DOHH2 (cell line): Measurements from ENCODE around the gene RENBP.

ENCODE experiments used
- EZH2phosphoT487 ChIP-seq: fragments of 200-600 bp; sonication (generic); IDR thresholded peaks from 2 replicates; pipeline ENCODE4 v1.6.1; 2017; ENCODE audit warnings: borderline replicate concordance, mild to moderate bottlenecking, antibody characterized with exemption, low read length, moderate library complexity, mixed read lengths
- TF ChIP-seq, protein P1 (sequence below): fragments of 200-600 bp; sonication (generic); IDR thresholded peaks from one replicate; pipeline ENCODE4 v1.5.1; 2014; ENCODE audit warnings: antibody characterized with exemption, mild to moderate bottlenecking, low read depth, low read length; ENCODE audit not compliant: poor library complexity, severe bottlenecking

DNA sequence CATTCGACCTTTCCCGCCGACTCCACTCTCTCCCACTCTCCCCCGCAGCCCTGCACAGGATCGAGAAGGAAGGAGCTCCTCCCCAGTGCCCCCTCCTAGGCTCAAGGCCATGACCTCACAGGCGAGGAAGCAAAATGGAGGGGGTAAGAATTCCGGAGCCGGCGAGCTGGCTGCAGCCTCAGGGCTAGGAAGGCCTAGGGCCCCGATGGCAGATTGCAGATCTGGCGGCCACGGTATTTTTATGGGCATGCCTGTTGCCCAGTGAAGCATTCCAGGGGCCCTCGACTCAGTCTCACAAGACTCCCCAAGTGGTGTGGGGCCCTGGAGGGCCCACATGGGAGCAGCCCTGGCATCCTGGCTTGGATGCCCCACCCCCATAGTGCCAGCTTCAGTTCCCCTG, 57.5 kb downstream of the RENBP start:
- TF ChIP-seq, protein P1, sequence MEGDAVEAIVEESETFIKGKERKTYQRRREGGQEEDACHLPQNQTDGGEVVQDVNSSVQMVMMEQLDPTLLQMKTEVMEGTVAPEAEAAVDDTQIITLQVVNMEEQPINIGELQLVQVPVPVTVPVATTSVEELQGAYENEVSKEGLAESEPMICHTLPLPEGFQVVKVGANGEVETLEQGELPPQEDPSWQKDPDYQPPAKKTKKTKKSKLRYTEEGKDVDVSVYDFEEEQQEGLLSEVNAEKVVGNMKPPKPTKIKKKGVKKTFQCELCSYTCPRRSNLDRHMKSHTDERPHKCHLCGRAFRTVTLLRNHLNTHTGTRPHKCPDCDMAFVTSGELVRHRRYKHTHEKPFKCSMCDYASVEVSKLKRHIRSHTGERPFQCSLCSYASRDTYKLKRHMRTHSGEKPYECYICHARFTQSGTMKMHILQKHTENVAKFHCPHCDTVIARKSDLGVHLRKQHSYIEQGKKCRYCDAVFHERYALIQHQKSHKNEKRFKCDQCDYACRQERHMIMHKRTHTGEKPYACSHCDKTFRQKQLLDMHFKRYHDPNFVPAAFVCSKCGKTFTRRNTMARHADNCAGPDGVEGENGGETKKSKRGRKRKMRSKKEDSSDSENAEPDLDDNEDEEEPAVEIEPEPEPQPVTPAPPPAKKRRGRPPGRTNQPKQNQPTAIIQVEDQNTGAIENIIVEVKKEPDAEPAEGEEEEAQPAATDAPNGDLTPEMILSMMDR = no peak
- no peak for TF ChIP-seq EZH2phosphoT487
